Fibroblast of the aortic adventitia (primary cell): Measurements from ENCODE around the gene ABHD17A. TPM values are rescaled to one million over a fixed set of nuclear protein-coding genes. Genes with fewer than 3 reads are reported as not detected.

ENCODE experiments used
- DNase-seq: peaks from one replicate; pipeline ENCODE4 v3.0.0-alpha.2; 2010; ENCODE audit warnings: low read depth
- H3K4me3 ChIP-seq: 2 replicates; pipeline ENCODE4 v1.5.1; 2011; ENCODE audit warnings: low read depth, mild to moderate bottlenecking, control low read depth, low read length, moderate library complexity
- total RNA-seq: library from RNA; depleted of rRNA; stranded (reverse); fragments of >200 nt; gene quantifications from 2 replicates; pipeline ENCODE4 v1.2.3, GENCODE V29; 2012; ENCODE audit warnings: low replicate concordance
- TF ChIP-seq, protein P1 (sequence below): IDR thresholded peaks from 2 replicates; pipeline ENCODE4 v1.5.1; 2011; ENCODE audit warnings: mild to moderate bottlenecking, low read length, control low read depth, inconsistent platforms; ENCODE audit not compliant: insufficient read depth

The ABHD17A gene
- total RNA-seq, 1 donor, result 48.0 TPM

DNA sequence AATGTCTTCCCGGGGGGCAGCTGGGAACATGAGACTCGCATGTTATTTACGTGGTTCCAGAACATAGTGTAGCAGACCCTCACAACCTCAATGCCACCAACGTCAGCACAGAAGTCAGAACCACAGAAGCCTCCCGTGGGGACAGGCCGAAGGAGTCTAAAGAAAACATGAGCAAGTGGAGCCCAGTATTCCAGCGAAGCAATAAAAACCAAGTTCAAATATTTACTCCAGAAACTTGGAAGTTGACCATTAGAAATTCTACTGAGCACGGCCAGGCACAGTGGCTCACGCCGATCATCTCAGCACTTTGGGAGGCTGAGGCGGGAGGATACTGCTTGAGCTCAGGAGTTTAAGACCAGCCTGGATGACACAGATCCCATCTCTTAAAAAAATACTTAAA lies 55.3 kb downstream of the ABHD17A start:
- no peak overlapping the region for H3K4me3 ChIP-seq
- TF ChIP-seq, protein P1, sequence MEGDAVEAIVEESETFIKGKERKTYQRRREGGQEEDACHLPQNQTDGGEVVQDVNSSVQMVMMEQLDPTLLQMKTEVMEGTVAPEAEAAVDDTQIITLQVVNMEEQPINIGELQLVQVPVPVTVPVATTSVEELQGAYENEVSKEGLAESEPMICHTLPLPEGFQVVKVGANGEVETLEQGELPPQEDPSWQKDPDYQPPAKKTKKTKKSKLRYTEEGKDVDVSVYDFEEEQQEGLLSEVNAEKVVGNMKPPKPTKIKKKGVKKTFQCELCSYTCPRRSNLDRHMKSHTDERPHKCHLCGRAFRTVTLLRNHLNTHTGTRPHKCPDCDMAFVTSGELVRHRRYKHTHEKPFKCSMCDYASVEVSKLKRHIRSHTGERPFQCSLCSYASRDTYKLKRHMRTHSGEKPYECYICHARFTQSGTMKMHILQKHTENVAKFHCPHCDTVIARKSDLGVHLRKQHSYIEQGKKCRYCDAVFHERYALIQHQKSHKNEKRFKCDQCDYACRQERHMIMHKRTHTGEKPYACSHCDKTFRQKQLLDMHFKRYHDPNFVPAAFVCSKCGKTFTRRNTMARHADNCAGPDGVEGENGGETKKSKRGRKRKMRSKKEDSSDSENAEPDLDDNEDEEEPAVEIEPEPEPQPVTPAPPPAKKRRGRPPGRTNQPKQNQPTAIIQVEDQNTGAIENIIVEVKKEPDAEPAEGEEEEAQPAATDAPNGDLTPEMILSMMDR, result no peak
- DNase-seq, result no peak

DNA sequence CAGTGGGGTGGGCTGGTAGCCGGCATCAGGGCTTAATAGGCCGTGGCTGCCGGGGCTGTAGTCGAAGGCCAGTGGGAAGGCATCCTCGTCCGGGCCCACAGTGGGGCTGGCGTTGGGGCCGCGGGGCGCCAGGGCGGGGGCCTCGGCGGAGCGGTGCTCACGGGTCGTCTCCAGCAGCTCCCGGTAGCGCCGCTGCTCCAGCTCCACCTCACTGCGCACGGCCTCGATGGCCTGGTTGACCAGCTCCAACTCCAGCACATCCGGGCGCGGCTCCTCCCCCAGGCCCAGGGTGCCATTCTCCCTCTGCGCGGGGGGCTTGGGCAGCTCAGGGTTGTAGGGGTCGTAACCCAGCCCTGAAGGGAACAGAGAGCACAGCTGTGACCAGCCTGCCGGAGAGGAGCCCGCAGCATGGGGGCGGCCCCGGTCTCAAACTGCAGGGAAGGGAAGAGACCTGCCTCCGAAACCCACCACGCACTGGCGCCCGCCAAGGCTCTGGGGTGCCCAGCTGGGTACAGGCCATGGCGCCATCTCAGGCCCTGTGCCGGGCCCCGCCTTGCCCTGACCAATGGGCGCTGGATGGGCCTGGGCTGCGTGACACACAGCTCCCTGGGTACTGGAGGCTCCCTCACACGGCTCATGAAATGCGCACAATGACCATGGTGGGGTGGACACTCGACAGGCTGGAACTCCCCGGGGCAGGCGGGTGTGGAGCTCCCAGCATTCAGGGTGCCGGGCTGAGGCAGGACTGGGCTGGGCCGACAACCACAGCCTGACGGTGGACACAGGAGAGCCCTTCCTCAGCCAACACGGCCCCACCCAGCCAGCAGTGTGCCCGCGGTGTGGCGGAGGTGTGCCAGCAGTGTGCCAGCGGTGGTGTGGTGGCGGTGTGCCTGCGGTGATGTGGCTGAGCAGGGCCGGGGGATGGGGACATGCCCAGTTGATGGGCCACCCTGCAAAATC lies 56.7 kb downstream of the ABHD17A start:
- no peak overlapping the region for H3K4me3 ChIP-seq
- TF ChIP-seq, protein P1, result no peak
- DNase-seq, result no peak

DNA sequence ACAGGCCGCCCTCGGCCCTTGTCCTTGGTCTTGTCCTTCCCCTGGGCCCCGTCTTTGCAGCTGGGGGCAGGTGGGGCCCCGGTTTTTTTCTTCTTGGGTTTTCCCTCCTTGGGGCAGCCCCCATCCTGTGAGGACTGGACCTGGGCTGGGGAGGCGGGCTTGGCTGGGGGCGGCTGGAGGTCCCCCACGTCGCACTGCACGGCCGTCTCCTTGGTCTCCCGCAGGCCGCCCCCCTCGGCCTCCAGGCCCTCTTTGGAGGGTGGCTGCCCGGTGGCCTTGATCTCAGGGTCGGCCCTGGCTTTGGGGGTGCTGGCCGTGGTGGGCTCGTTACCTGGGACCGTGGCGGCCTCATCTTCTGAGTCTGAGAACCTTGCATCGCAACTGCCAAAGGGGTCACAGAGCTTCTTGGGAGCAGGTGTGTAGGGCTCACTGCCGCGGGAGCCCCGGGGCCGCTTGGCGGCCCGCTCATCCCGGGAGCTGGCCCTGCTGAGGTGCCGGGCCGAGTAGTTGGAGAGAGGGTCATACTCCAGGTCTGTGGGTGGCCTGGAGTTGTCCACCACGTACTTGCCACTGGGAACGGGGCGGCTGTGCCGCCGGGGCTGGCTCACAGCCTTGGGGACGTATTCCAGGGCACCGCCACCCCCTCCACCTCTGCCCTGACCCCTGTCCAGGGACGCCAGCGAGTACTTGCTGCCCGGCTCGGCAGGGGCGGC lies 57.6 kb downstream of the ABHD17A start:
- DNase-seq, result no peak
- H3K4me3 ChIP-seq, result no peak overlapping the region
- TF ChIP-seq, protein P1, result no peak

Other genes with a start within 250 kb of the ABHD17A start
- gene TCF3, start 232.9 kb downstream of the ABHD17A start, total RNA-seq, result 27.0 and 74.2 TPM in 2 replicates
- not detected in 2 replicates for gene ONECUT3, start 132.0 kb downstream of the ABHD17A start, total RNA-seq
- gene ATP8B3, start 73.2 kb downstream of the ABHD17A start, total RNA-seq, result 0.16 and 3.3 TPM in 2 replicates
- 9.0 and 13.0 TPM in 2 replicates for gene REXO1, start 37.0 kb downstream of the ABHD17A start, total RNA-seq
- gene KLF16, start 21.9 kb downstream of the ABHD17A start, total RNA-seq, result 6.5 and 7.3 TPM in 2 replicates
- gene ADAT3, start 19.9 kb upstream of the ABHD17A start, total RNA-seq, result 2.6 and 4.2 TPM in 2 replicates
- gene SCAMP4, start 19.9 kb upstream of the ABHD17A start, total RNA-seq, result 51.6 and 59.3 TPM in 2 replicates
- 29.6 and 47.5 TPM in 2 replicates for gene CSNK1G2, start 55.7 kb upstream of the ABHD17A start, total RNA-seq
- 15.5 and 59.3 TPM in 2 replicates for gene BTBD2, start 130.2 kb upstream of the ABHD17A start, total RNA-seq
- 75.8 and 84.3 TPM in 2 replicates for gene MKNK2, start 165.7 kb upstream of the ABHD17A start, total RNA-seq
- 7.4 and 40.4 TPM in 2 replicates for gene MOB3A, start 210.8 kb upstream of the ABHD17A start, total RNA-seq
- gene IZUMO4, start 211.4 kb upstream of the ABHD17A start, total RNA-seq, result 0.16 and 1.4 TPM in 2 replicates